HCT116 (cell line): ENCODE measurements around the gene NRSN1. TPM values are rescaled to one million over a fixed set of nuclear protein-coding genes. Genes with fewer than 3 reads are reported as not detected.

Experiments used
- ATAC-seq: fragments of 200-7000 bp; cut with Tn5 transposase; 2 replicates; pipeline ENCODE4 v1.9.1; 2020; ENCODE audit warnings: mild to moderate bottlenecking, moderate library complexity
- BruUV-seq: library from RNA; stranded (reverse); fragments of 400-500 nt; replicated peaks from 2 replicates; lab custom pipeline; 2021; lab: Mats Ljungman, UMichigan
- CTCF ChIA-PET: fragments of 300-600 bp; sonication (Branson Sonifier 250); formaldehyde crosslinking; loops from one replicate; lab custom pipeline; 2021; ENCODE audit warnings: antibody characterized with exemption; lab: Charles Lee
- POLR2A ChIA-PET: fragments of 300-600, 350-600 bp; sonication (Branson Sonifier 250); formaldehyde crosslinking; loops from one replicate; lab custom pipeline; 2021; ENCODE audit warnings: antibody characterized with exemption; lab: Charles Lee
- RAD21 ChIA-PET, 2 experiments: fragments of 300-600 bp; sonication (Branson Sonifier 250); formaldehyde crosslinking; loops; one replicate each; lab custom pipeline; 2023; ENCODE audit warnings: low total read pairs in 2 of 2; ENCODE audit not compliant: uncharacterized antibody in 2 of 2, unreplicated experiment in 2 of 2, low non-redundant PET in 1 of 2; lab: Charles Lee
- DNase-seq: peaks from one replicate; pipeline ENCODE4 v3.0.0-alpha.2; 2010; ENCODE audit warnings: low read depth, low spot score
- H2AFZ ChIP-seq: fragments of 200-600 bp; shearing (Covaris generic), sonication (generic); 2 replicates; pipeline ENCODE4 v1.6.1; 2017; ENCODE audit warnings: low read depth, mixed run types, mixed read lengths, antibody characterized with exemption, low read length; ENCODE audit not compliant: poor library complexity, severe bottlenecking
- H3K27ac ChIP-seq: 2 replicates; pipeline ENCODE4 v1.5.1; 2012; ENCODE audit warnings: low read depth, low read length
- H3K27me3 ChIP-seq: fragments of 200-600 bp; sonication (generic); 2 replicates; pipeline ENCODE4 v1.6.1; 2016; ENCODE audit warnings: mixed run types, low read length, mixed read lengths; ENCODE audit not compliant: insufficient read depth
- H3K36me3 ChIP-seq, 2 experiments: fragments of 200-500 bp in 1 of 2; fragments of 200-600 bp in 1 of 2; sonication (Bioruptor generic) in 1 of 2; sonication (generic) in 1 of 2; 2 replicates each; pipeline versions ENCODE4 v1.5.1 to v1.6.1; 2014 to 2016; ENCODE audit warnings: low read length in 2 of 2, inconsistent platforms in 1 of 2, mixed read lengths in 1 of 2, mixed run types in 1 of 2; ENCODE audit not compliant: insufficient read depth in 2 of 2, control insufficient read depth in 1 of 2
- H3K4me1 ChIP-seq, 2 experiments: fragments of 200-600 bp in 1 of 2; sonication (generic) in 1 of 2; 2 replicates each; pipeline versions ENCODE4 v1.5.1 to v1.6.1; 2012 to 2017; ENCODE audit warnings: low read length in 2 of 2, inconsistent platforms in 1 of 2, mild to moderate bottlenecking in 1 of 2, mixed read lengths in 1 of 2, mixed run types in 1 of 2, moderate library complexity in 1 of 2; ENCODE audit not compliant: insufficient read depth in 2 of 2, control insufficient read depth in 1 of 2
- H3K4me2 ChIP-seq: fragments of 200-600 bp; sonication (generic); 2 replicates; pipeline ENCODE4 v1.6.1; 2017; ENCODE audit warnings: mixed run types, low read length, mixed read lengths
- H3K4me3 ChIP-seq, 2 experiments: fragments of 200-600 bp in 1 of 2; sonication (generic) in 1 of 2; replicated peaks in 1 of 2; 2 replicates each; pipeline ENCODE4 v1.5.1; 2011 to 2016; ENCODE audit warnings: low read length in 2 of 2, control low read depth in 1 of 2, low read depth in 1 of 2, mild to moderate bottlenecking in 1 of 2, mixed read lengths in 1 of 2, mixed run types in 1 of 2
- H3K79me2 ChIP-seq: fragments of 200-600 bp; sonication (generic); 2 replicates; pipeline ENCODE4 v1.6.1; 2017; ENCODE audit warnings: mild to moderate bottlenecking, mixed run types, low read length, moderate library complexity, mixed read lengths; ENCODE audit not compliant: insufficient read depth
- H3K9ac ChIP-seq: fragments of 200-600 bp; sonication (generic); 2 replicates; pipeline ENCODE4 v1.6.1; 2016; ENCODE audit warnings: low read length, mixed read lengths
- H3K9me2 ChIP-seq: fragments of 200-600 bp; sonication (generic), shearing (Covaris generic); 2 replicates; pipeline ENCODE4 v1.6.1; 2017; ENCODE audit warnings: mixed run types, mild to moderate bottlenecking, moderate library complexity; ENCODE audit not compliant: insufficient read depth
- H3K9me3 ChIP-seq, 2 experiments: fragments of 200-500 bp in 1 of 2; fragments of 200-600 bp in 1 of 2; sonication (Bioruptor generic) in 1 of 2; sonication (generic) in 1 of 2; 2 replicates each; pipeline ENCODE4 v1.6.1; 2014 to 2017; ENCODE audit warnings: low read length in 2 of 2, mixed read lengths in 2 of 2, inconsistent platforms in 1 of 2, low read depth in 1 of 2, mild to moderate bottlenecking in 1 of 2, mixed run types in 1 of 2, moderate library complexity in 1 of 2; ENCODE audit not compliant: control insufficient read depth in 1 of 2, insufficient read depth in 1 of 2
- H4K20me1 ChIP-seq: fragments of 200-600 bp; sonication (generic), shearing (Covaris generic); 2 replicates; pipeline ENCODE4 v1.6.1; 2017; ENCODE audit warnings: mixed run types, mild to moderate bottlenecking, moderate library complexity; ENCODE audit not compliant: insufficient read depth
- ATF3 ChIP-seq: IDR thresholded peaks from 2 replicates; pipeline ENCODE4 v1.6.1; 2012
- CEBPB ChIP-seq: IDR thresholded peaks from 2 replicates; pipeline ENCODE4 v1.6.1; 2012; ENCODE audit warnings: low read depth
- EGR1 ChIP-seq: IDR thresholded peaks from 2 replicates; pipeline ENCODE4 v1.6.1; 2012; ENCODE audit warnings: low read depth
- EZH2phosphoT487 ChIP-seq: fragments of 200-600 bp; IDR thresholded peaks from 2 replicates; pipeline ENCODE4 v1.6.1; 2018; ENCODE audit warnings: antibody characterized with exemption, borderline replicate concordance
- FOSL1 ChIP-seq: IDR thresholded peaks from 2 replicates; pipeline ENCODE4 v1.6.1; 2012; ENCODE audit warnings: low read depth
- MAX ChIP-seq: IDR thresholded peaks from 2 replicates; pipeline ENCODE4 v1.6.1; 2012
- POLR2A ChIP-seq: IDR thresholded peaks from 2 replicates; pipeline ENCODE4 v1.7.0; 2011; ENCODE audit warnings: borderline replicate concordance; ENCODE audit not compliant: insufficient read depth, insufficient read length; ENCODE audit errors: extremely low read depth
- RAD21 ChIP-seq: IDR thresholded peaks from 2 replicates; pipeline ENCODE4 v1.6.1; 2012; ENCODE audit warnings: low read depth, mild to moderate bottlenecking
- SIN3A ChIP-seq: IDR thresholded peaks from 2 replicates; pipeline ENCODE4 v1.6.1; 2012; ENCODE audit warnings: low read depth
- SP1 ChIP-seq: IDR thresholded peaks from 2 replicates; pipeline ENCODE4 v1.6.1; 2012; ENCODE audit warnings: low read depth
- SRF ChIP-seq: IDR thresholded peaks from 2 replicates; pipeline ENCODE4 v1.6.1; 2012; ENCODE audit warnings: low read depth
- TCF7L2 ChIP-seq: IDR thresholded peaks from 2 replicates; pipeline ENCODE4 v1.7.0; 2011; ENCODE audit warnings: borderline replicate concordance, inconsistent platforms; ENCODE audit not compliant: insufficient read depth, insufficient read length; ENCODE audit errors: extremely low read depth
- YY1 ChIP-seq: IDR thresholded peaks from 2 replicates; pipeline ENCODE4 v1.6.1; 2011; ENCODE audit warnings: low read length, low read depth, moderate library complexity, mild to moderate bottlenecking; ENCODE audit not compliant: insufficient replicate concordance; ENCODE audit errors: extremely low read depth
- ZNF274 ChIP-seq: fragments of 200-500 bp; sonication (Bioruptor generic); IDR thresholded peaks from 2 replicates; pipeline ENCODE4 v1.6.1; 2014; ENCODE audit warnings: mild to moderate bottlenecking, low read depth, low read length, inconsistent platforms
- intact Hi-C: fragments of 100-400 bp; cut with micrococcal nuclease; formaldehyde crosslinking; loops from 2 replicates; pipeline ENCODE4 v1.10.0; 2022
- total RNA-seq: library from RNA; stranded (reverse); gene quantifications from one replicate; pipeline ENCODE4 v1.2.1, GENCODE V29; 2021; ENCODE audit not compliant: unreplicated experiment

NRSN1 gene
- total RNA-seq, 1 experiment from 2014 or later: not detected

- TF ChIP-seq TCF7L2: no peak
- TF ChIP-seq FOSL1: no peak
- TF ChIP-seq SP1: no peak
- Histone ChIP-seq H2AFZ (no peak overlapping the region), H4K20me1 (no peaks in the 10 kb centered on the region), H3K27me3 (0 out of 2 replicates have a peak, but pooled peaks cover 3% of the 10 kb centered on the region), H3K4me1 (no peaks in the 10 kb centered on the region), H3K4me2 (no peak overlapping the region), H3K9ac (no peak overlapping the region), H3K36me3 (no peaks in the 10 kb centered on the region), H3K9me2 (no peaks in the 10 kb centered on the region), H3K4me3 (no peak overlapping the region), H3K9me3 (no peaks in the 10 kb centered on the region), H3K79me2 (no peaks in the 10 kb centered on the region), H3K27ac (no peak overlapping the region)
- BruUV-seq: no TSS peak
- ChIA-PET RAD21 (no interaction called here), CTCF (no interaction called here), POLR2A (no interaction called here)
- ATAC-seq (no peak), DNase-seq (no peak)
- intact Hi-C loops: no loop called here
Observed at GRCh38 chr6:24186349-24186748, 60.3 kb downstream of the NRSN1 start.

GRCh38 chr6:24187965-24188577, 62.1 kb downstream of the NRSN1 start:
- no peak overlapping the region for H3K4me3 ChIP-seq
- intact Hi-C loops: no loop called here
- H3K9me3 ChIP-seq: no peaks in the 10 kb centered on the region
- CTCF ChIA-PET: no interaction called here
- no peak for DNase-seq
- no peak overlapping the region for H3K27ac ChIP-seq
- POLR2A ChIA-PET: no interaction called here
- no peak overlapping the region for H2AFZ ChIP-seq
- H3K4me1 ChIP-seq: no peaks in the 10 kb centered on the region
- no peaks in the 10 kb centered on the region for H3K9me2 ChIP-seq
- TF ChIP-seq RAD21 (no peak), CEBPB (no peak), MAX (no peak), TCF7L2 (no peak), SRF (no peak), FOSL1 (no peak), EGR1 (no peak), EZH2phosphoT487 (no peak), ATF3 (no peak), ZNF274 (no peak), POLR2A (no peak), YY1 (no peak), SIN3A (no peak)
- TF ChIP-seq, all 23 proteins: peak for 0
- RAD21 ChIA-PET: no interaction called here
- 0 out of 2 replicates have a peak, but pooled peaks cover 11% of the 10 kb centered on the region for H3K27me3 ChIP-seq
- no peaks in the 10 kb centered on the region for H3K79me2 ChIP-seq
- no peak for ATAC-seq
- BruUV-seq: no TSS peak
- no peaks in the 10 kb centered on the region for H4K20me1 ChIP-seq
- H3K36me3 ChIP-seq: no peaks in the 10 kb centered on the region
- no peak overlapping the region for H3K4me2 ChIP-seq
- H3K9ac ChIP-seq: no peak overlapping the region
